ENCODE data around the gene PTPRK.

GRCh38 chr6:128425856-128426255 is 94.5 kb downstream of the PTPRK start:
- TF ChIP-seq, protein P1, sequence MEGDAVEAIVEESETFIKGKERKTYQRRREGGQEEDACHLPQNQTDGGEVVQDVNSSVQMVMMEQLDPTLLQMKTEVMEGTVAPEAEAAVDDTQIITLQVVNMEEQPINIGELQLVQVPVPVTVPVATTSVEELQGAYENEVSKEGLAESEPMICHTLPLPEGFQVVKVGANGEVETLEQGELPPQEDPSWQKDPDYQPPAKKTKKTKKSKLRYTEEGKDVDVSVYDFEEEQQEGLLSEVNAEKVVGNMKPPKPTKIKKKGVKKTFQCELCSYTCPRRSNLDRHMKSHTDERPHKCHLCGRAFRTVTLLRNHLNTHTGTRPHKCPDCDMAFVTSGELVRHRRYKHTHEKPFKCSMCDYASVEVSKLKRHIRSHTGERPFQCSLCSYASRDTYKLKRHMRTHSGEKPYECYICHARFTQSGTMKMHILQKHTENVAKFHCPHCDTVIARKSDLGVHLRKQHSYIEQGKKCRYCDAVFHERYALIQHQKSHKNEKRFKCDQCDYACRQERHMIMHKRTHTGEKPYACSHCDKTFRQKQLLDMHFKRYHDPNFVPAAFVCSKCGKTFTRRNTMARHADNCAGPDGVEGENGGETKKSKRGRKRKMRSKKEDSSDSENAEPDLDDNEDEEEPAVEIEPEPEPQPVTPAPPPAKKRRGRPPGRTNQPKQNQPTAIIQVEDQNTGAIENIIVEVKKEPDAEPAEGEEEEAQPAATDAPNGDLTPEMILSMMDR (IDR thresholded peaks at IDR 0.05): no peak
- TF ChIP-seq EZH2 (IDR thresholded peaks at IDR 0.05; ENCODE audit: borderline replicate concordance, insufficient read depth, low read depth, low read length, poor library complexity, severe bottlenecking): no peak
